DOHH2 (cell line): ENCODE measurements around the gene FGGY.

Experiments used
- H3F3A ChIP-seq: fragments of 200-600 bp; sonication (generic), shearing (Covaris generic); 2 replicates; pipeline ENCODE4 v1.6.0; 2016; ENCODE audit warnings: antibody characterized with exemption, mild to moderate bottlenecking; ENCODE audit not compliant: control insufficient read depth, insufficient read depth
- H3K27ac ChIP-seq: fragments of 200-600 bp; sonication (generic); 2 replicates; pipeline ENCODE4 v1.5.1; 2014; ENCODE audit warnings: low read depth, mild to moderate bottlenecking, low read length, moderate library complexity
- H3K27me3 ChIP-seq: fragments of 200-600 bp; sonication (generic); 2 replicates; pipeline ENCODE4 v1.6.1; 2014; ENCODE audit warnings: mild to moderate bottlenecking, low read length, mixed read lengths; ENCODE audit not compliant: control insufficient read depth
- H3K36me3 ChIP-seq: fragments of 200-600 bp; sonication (generic); 2 replicates; pipeline ENCODE4 v1.6.1; 2014; ENCODE audit warnings: mild to moderate bottlenecking, low read length, moderate library complexity, mixed read lengths; ENCODE audit not compliant: control insufficient read depth
- H3K4me1 ChIP-seq: fragments of 200-600 bp; sonication (generic); 2 replicates; pipeline ENCODE4 v1.6.1; 2014; ENCODE audit warnings: mild to moderate bottlenecking, low read length, mixed read lengths; ENCODE audit not compliant: control insufficient read depth
- H3K4me2 ChIP-seq: fragments of 200-600 bp; sonication (generic); 2 replicates; pipeline ENCODE4 v1.6.0; 2014; ENCODE audit warnings: mild to moderate bottlenecking, low read length, moderate library complexity
- H3K4me3 ChIP-seq: fragments of 200-600 bp; sonication (generic); 2 replicates; pipeline ENCODE4 v1.5.1; 2014; ENCODE audit warnings: mild to moderate bottlenecking, low read length, mixed read lengths
- H3K79me2 ChIP-seq: fragments of 200-600 bp; sonication (generic); 2 replicates; pipeline ENCODE4 v1.6.1; 2014; ENCODE audit warnings: mild to moderate bottlenecking, low read length, mixed read lengths; ENCODE audit not compliant: control insufficient read depth
- H3K9me2 ChIP-seq: fragments of 200-600 bp; sonication (generic); replicated peaks from 2 replicates; pipeline ENCODE4 v1.6.1; 2014; ENCODE audit warnings: mild to moderate bottlenecking, low read length, mixed read lengths; ENCODE audit not compliant: control insufficient read depth
- H3K9me3 ChIP-seq: fragments of 200-600 bp; sonication (generic); 2 replicates; pipeline ENCODE4 v1.6.1; 2014; ENCODE audit warnings: antibody characterized with exemption, low read length, mixed read lengths; ENCODE audit not compliant: control insufficient read depth, insufficient read depth
- H4K20me1 ChIP-seq: fragments of 200-600 bp; sonication (generic); 2 replicates; pipeline ENCODE4 v1.6.0; 2014; ENCODE audit warnings: low read depth, mild to moderate bottlenecking, antibody characterized with exemption, low read length, moderate library complexity; ENCODE audit not compliant: control insufficient read depth, insufficient read depth
- EZH2phosphoT487 ChIP-seq: fragments of 200-600 bp; sonication (generic); IDR thresholded peaks from 2 replicates; pipeline ENCODE4 v1.6.1; 2017; ENCODE audit warnings: borderline replicate concordance, mild to moderate bottlenecking, antibody characterized with exemption, low read length, moderate library complexity, mixed read lengths
- TF ChIP-seq, protein P1 (sequence below): fragments of 200-600 bp; sonication (generic); IDR thresholded peaks from one replicate; pipeline ENCODE4 v1.5.1; 2014; ENCODE audit warnings: antibody characterized with exemption, mild to moderate bottlenecking, low read depth, low read length; ENCODE audit not compliant: poor library complexity, severe bottlenecking

The FGGY gene

DNA sequence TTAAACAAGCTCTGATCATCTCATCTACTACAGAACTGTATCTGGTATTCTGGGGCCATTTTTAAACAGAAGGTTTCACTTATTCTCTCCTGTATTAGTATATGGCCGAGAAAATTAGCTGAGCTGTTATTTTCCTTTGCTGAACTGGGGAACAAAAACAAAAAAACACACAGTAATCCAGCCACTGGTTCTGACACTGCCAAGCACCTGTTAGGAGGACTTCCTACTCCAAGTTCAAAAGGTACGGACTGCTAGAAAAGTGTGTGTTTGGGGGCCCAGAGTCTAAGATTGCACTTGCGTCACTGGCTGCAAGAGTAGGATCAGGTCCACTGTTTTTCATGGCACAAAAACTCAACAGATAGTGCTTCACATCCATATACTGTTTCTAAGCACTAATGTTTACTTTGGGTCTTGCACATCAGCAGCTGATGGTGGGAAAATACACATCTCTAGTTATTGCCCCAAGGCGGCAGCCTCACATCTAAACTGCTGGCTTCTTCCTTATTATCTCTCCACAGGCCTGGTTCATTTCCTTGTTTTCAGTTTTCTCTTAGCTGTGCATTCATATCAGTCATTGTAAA is 226.1 kb downstream of the FGGY start:
- H3K9me2 ChIP-seq, result no peaks in the 10 kb centered on the region
- H3K9me3 ChIP-seq, result no peaks in the 10 kb centered on the region
- H3F3A ChIP-seq, result no peaks in the 10 kb centered on the region
- no peaks in the 10 kb centered on the region for H3K79me2 ChIP-seq
- no peaks in the 10 kb centered on the region for H4K20me1 ChIP-seq
- H3K4me2 ChIP-seq, result no peak overlapping the region
- no peak overlapping the region for H3K4me3 ChIP-seq
- no peaks in the 10 kb centered on the region for H3K4me1 ChIP-seq
- H3K27me3 ChIP-seq, result no peaks in the 10 kb centered on the region
- TF ChIP-seq, protein P1, sequence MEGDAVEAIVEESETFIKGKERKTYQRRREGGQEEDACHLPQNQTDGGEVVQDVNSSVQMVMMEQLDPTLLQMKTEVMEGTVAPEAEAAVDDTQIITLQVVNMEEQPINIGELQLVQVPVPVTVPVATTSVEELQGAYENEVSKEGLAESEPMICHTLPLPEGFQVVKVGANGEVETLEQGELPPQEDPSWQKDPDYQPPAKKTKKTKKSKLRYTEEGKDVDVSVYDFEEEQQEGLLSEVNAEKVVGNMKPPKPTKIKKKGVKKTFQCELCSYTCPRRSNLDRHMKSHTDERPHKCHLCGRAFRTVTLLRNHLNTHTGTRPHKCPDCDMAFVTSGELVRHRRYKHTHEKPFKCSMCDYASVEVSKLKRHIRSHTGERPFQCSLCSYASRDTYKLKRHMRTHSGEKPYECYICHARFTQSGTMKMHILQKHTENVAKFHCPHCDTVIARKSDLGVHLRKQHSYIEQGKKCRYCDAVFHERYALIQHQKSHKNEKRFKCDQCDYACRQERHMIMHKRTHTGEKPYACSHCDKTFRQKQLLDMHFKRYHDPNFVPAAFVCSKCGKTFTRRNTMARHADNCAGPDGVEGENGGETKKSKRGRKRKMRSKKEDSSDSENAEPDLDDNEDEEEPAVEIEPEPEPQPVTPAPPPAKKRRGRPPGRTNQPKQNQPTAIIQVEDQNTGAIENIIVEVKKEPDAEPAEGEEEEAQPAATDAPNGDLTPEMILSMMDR, result no peak
- no peaks in the 10 kb centered on the region for H3K36me3 ChIP-seq
- no peak overlapping the region for H3K27ac ChIP-seq

DNA sequence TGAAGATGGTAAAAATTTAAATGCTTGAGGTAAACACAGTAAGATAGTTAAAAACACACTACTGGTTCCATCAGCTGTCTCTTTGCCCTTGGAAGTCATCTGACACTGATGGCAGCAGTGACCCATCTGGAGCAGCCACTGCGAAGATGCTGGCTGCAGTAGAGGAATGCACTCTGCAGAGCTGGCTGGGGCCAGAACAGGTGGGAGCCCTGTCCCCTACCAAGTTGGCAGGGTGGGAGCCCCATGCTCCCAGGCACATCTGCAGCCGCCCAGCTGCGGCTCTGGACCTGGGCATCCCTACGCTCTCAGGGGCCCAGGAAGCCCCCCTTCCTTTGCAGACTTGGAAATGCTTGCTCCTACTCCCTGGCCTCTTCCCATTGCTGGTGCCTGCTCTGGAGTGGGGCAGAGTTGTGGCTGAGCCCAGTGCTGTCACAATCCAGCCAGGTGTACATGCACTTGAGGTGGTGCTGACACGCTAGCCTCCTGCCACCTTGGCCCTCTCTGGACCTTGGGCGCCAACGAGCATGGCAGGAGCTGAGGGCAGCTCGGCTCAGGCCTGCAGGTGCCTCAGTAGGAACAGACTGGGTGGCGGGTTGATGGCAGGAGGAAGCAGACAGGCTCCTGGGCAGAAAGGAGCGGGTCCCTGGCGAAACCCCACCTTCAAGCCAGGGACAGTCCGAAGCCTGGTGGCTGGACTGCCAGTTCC is 227.0 kb downstream of the FGGY start:
- H4K20me1 ChIP-seq, result no peaks in the 10 kb centered on the region
- H3K36me3 ChIP-seq, result no peaks in the 10 kb centered on the region
- TF ChIP-seq EZH2phosphoT487, result no peak
- TF ChIP-seq, protein P1, result no peak
- no peak overlapping the region for H3K27ac ChIP-seq
- no peak overlapping the region for H3K4me2 ChIP-seq
- no peaks in the 10 kb centered on the region for H3K9me2 ChIP-seq
- no peaks in the 10 kb centered on the region for H3K4me1 ChIP-seq
- no peak overlapping the region for H3K4me3 ChIP-seq
- no peaks in the 10 kb centered on the region for H3F3A ChIP-seq
- H3K79me2 ChIP-seq, result no peaks in the 10 kb centered on the region
- H3K9me3 ChIP-seq, result no peaks in the 10 kb centered on the region
- H3K27me3 ChIP-seq, result no peaks in the 10 kb centered on the region

DNA sequence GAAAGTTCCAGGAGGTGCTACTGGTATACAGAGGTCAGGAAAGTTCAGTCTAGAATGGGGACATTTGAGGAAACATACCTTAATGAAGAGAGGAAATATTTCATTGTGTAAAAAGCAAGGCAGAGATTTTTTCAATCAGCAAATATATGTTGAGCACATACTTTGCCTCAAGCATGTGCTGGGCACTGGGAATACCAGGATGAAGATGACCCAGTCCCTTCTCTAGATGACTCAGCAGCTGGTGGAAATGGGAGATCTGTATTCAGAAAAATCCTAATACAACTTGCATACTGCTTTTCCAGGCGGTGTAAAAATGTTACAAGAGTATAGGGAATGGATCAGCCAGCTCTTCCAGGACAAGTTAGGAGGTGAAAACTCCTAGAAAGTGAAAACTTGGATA is 229.3 kb downstream of the FGGY start:
- Histone ChIP-seq H3K36me3 (no peaks in the 10 kb centered on the region), H3K79me2 (no peaks in the 10 kb centered on the region), H3K27me3 (no peaks in the 10 kb centered on the region), H3K9me3 (no peaks in the 10 kb centered on the region), H4K20me1 (no peaks in the 10 kb centered on the region), H3K4me3 (no peak overlapping the region), H3F3A (no peaks in the 10 kb centered on the region), H3K27ac (no peak overlapping the region), H3K9me2 (no peaks in the 10 kb centered on the region), H3K4me2 (no peak overlapping the region), H3K4me1 (no peaks in the 10 kb centered on the region)
- TF ChIP-seq, protein P1, result no peak
- TF ChIP-seq EZH2phosphoT487, result no peak
